Measurements from ENCODE around the gene TRAF2.
"Not testable (repeated sequence)": the region's sequence is repeated elsewhere in the genome, so short reads cannot be mapped to it uniquely, and the experiment has no call there.

The TRAF2 gene

DNA sequence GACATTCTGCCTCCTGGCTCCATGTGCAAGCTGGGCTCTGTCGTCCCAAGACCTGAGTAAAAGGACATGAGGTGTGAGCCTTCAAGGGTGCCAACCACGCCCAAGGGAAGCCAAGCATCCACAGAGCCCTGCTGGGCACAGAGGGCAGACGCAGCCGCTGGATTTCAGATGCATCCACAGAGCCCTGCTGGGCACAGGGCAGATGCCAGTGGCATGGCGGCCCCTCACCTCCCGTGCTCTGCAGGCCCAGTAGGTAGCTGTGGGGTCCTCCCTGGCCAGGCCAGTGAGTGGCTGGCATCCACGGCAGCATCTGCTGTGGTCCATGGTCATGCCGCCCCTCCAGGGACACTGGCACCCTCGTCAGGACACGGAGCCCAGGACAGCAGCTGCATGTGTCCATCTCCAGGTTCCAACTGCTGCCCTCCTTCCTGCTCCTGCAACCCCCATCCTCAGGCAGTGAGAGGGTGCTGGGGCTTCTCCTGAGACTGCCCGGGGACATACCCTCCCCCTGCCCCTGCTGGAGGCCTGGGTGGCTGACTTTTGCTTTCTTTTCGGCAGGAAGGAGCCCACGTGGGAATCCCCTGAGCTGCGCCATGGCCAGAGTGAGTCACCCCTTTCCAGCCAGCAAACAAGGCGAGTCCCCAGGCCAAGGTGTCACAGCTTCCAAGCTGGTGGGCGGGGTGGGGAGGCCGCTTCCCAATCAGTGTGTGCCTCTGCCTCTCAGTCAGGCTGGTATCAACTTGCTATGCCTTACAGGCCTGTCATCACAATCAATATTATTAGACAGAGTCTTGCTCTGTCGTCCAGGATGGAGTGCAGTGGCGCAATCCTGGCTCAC lies 4.0 kb upstream of the TRAF2 start:
- no peak for DNase-seq

DNA sequence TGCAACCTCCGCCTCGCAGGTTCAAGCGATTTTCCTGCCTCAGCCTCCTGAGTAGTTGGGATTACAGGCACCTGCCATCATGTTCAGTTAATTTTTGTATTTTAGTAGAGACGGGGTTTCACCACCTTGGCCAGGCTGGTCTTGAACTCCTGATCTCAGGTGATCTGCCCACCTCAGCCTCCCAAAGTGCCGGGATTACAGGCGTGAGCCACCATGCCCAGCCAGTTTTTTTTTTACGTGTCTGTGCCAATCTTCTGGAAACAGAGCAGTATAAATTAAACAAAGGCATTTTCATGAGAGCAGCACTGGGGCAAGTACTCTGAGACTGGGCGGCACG lies 3.4 kb upstream of the TRAF2 start:
- DNase-seq: not testable (repeated sequence)

GRCh38 chr9:136883670-136884069 lies 2.6 kb upstream of the TRAF2 start:
- DNase-seq: not testable (repeated sequence)

DNA sequence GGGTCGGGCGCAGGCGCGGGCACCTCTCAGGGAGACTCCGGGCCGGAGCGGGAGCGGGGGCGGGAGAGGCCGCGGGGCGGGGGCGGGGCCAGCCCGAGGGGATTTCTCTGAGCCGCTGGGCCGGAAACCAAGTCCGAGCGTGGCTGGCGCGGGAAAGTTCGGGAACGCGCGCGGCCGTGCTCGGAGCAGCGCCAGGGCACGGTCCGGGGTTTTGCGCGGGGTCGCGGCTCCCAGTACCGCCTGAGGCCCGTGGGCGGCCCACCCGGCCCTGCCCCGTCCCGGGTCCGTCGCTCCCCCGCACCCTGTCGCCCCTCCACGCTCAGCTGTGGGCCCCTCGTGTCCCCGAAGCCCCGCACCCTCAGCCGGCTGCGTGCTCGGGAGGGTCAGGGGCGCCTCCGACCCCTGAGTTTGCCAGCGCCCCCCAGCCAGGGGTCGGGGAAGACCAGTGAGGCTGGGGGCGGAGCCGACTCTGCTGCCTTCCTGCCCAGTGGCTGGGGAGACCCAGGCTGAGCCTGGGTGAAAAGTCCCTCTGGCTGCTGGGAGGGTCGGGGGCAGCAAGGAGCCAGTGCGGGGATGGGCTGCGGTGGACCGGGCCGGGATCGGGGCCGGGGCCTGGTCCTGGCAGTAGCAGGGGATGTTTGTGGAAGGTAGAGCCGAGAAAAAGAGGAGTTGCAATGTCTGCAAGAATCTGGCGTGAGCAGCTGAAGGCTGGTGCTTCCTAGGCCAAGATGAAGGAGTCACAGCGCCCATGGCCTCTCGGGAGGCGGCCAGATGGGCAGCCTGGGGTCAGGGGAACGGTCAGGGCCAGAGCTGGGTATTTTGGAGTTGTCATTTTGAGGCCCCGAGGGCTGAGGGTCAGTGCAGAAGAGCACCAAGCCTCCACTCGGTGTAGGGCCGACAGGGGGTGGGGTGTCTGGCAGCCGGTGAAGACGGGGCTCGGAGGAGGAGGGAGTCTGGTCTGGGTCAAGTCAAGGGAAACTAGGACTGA lies 588 bp downstream of the TRAF2 start:
- no peak for DNase-seq

DNA sequence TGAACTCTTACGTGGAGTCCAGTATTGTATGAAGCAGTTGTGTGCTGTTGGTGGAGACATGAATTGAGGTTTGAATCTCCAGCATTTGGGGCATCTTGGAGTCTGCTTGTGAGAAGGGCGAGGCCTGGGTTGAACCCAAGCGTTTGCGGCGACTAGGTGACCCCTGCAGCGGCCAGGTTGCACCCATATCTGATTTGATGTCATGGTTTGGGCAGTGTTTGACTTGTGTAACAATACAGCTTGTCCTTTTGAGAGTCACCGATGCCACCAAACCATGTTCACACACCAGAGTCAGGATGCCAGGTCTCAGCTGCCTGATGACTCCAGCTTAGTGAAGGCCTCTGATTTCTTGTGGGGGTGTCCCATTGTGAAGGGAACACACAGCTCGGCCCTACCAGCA lies 2.1 kb downstream of the TRAF2 start:
- DNase-seq: no peak

DNA sequence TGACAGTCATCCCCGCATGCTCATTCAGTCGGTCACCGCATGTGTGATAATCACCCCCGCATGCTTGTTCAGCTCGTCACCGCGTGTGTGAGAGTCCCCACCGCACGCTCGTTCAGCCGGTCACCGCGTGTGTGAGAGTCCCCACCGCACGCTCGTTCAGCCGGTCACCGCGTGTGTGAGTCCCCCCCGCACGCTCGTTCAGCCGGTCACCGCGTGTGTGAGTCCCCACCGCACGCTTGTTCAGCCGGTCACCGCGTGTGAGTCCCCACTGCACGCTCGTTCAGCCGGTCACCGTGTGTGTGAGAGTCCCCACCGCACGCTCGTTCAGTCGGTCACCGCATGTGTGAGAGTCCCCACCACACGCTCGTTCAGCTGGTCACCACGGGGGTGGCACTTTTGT lies 3.5 kb downstream of the TRAF2 start:
- DNase-seq: no peak

DNA sequence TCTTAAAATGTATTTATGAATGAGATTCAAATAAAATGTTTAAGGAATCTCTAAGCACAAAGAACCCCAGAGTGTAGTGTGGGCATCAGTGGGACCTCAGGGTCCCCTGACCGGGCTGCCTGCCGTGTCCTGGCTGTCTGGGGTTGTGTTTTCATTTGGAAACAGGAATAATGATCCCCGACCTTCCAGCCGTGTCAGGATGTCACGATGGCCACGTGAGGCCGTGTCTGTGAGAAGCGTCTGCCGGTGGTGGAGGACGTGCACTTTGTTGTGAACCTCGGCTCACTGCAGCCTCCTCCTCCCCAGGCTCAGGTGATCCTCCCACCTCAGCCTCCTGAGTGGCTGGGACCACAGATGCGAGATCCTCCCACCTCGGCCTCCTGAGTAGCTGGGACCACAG lies 4.3 kb downstream of the TRAF2 start:
- no peak for DNase-seq

DNA sequence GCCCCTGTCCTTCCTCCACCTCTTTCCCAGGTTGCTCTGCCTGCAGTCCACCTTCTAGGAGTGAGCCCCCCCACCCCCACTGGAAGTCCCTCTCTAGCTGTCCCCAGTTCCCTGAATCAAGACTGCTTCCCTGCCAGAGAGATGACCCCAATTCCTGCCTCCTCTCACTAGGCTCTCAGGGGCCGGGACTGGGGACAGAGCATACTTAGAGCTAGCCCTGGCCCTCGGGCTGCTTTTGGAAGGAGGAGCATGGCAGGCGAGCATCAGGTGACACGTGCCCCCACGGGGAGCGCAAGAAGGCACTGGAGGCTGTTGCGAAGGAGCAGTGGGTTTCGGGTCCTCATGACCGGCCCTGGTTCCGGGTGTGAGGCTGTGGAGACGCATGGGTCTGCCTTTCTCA lies 9.7 kb downstream of the TRAF2 start:
- DNase-seq: no peak

- no peak for DNase-seq
These were observed 12.3 kb downstream of the TRAF2 start for GRCh38 chr9:136898483-136899100.

DNA sequence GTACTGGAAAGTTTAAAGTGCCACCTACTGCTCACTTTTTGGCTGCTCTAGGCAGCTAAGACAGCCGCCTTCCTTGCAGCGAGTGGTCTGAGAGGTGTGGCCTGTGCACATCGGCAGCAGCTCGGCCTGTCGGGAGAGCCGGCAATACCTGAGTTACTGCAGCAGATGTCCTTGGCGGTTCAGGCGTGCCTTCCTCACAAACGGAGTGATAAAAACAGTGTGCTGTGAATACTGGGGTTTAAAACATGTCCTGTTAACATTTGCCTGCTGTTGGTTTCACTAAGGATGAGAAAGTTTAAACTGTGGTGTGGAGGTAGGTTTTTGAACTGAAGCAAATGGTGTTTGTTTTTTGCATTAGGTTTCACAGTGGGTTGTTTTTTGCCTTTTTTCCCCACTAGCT lies 12.9 kb downstream of the TRAF2 start:
- no peak for DNase-seq

DNA sequence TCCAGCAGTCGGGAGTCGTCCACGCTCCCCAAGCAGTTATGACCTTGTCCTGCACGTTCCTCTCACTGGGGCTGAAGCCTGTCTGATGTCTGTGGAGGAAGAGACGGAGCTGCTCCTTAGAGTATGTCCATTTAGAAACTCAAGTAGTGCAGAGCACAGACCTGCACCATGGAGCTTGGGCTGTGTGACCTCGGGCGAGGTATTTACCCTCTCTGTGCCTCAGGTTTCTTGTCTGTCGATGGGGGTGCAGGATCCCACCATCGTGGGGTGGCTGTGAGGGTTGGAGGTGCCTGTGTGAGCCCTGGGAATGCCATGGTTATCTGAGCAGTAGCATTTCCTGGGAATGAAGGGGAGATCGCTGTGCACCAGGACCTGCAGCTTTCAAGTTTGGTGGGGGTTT lies 14.2 kb downstream of the TRAF2 start:
- no peak for DNase-seq

DNA sequence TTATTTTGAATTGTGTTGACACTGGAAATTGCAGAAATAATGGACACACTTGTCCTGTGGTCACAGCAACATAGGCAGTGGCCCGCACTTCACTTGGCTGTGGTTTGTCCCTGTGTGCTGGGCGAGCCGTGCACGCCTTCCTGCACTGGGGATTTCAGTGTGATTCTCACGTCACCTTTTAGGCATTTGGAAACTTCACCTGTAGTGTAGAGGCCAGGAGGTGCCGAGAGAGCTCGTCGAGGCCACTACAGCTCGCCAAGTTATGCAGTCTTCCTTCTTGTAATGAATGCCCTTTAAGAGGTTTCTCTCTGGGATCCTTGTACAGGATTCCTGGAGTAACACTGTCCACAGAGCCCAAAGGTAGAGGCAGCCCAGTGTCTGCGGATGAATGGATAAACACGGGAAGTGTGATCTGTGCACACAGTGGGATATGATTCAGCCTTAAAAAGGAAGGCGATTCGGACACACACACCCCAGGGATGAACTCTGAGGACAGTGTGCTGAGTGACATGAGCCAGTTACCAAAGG lies 14.7 kb downstream of the TRAF2 start:
- no peak for DNase-seq

GRCh38 chr9:136901516-136902258 lies 15.4 kb downstream of the TRAF2 start:
- no peak for DNase-seq

DNA sequence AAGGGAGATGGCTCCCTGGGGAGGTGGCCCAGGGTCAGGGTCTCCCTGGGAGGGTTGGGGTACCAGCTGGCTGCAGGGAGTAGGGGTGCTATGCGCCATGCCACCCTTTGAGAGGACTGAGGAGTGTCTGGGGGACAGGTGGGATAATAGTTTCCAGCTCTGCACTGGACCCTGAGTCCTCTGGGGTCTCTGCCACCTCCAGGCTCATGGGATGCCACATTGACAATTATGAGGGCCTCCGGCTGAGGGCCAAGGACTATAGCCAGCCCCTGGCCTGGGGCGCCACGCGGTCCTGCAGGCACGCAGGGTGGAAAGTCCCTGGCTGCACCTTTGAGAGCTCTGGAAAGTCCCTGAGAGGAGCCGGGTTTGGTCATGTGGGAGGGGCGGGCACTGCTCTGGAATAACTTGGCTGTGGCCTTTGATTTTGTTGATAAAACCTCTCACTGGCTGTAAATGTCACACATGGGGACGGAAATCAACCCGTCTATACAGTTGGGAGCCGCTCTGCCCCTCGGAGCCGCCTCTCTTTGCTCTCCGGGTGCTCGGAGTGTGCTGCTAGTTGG lies 16.0 kb downstream of the TRAF2 start:
- no peak for DNase-seq

DNA sequence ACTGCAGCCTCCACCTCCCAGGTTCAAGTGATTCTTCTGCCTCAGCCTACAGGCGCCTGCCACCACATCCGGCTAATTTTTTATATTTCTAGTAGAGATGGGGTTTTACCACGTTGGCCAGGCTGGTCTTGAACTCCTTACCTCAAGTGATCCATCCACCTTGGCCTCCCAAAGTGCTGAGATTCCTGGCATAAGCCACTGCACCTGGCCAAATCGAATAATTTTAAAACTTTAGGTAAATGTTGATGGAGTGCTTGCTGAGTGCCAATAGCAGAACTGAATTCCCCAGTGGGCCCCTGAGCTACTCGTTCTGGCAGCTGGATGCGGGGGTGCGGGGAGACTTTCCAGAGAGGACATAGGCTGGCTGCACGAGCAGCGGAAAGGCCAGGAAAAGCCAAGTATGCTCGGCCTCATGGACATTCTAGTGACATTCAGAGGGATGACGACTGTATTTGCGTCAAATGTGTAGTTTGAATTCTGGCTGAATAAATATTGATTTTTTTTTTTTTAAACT lies 16.8 kb downstream of the TRAF2 start:
- DNase-seq: no peak

DNA sequence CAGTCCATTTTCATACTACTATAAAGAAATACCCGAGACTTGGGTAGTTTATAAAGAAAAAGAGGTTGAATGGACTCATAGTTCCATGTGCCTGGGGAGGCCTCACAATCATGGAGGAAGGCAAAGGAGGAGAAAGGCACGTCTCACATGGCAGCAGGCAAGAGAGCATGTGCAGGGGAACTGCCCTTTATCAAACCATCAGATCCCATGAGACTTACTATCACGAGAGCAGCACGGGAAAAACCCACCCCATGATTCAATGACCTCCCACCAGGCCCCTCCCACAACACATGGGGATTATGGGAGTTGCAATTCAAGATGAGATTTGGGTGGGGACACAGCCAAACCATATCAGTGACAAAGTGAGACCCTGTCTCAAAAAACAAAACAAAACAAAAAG lies 19.9 kb downstream of the TRAF2 start:
- DNase-seq: no peak

DNA sequence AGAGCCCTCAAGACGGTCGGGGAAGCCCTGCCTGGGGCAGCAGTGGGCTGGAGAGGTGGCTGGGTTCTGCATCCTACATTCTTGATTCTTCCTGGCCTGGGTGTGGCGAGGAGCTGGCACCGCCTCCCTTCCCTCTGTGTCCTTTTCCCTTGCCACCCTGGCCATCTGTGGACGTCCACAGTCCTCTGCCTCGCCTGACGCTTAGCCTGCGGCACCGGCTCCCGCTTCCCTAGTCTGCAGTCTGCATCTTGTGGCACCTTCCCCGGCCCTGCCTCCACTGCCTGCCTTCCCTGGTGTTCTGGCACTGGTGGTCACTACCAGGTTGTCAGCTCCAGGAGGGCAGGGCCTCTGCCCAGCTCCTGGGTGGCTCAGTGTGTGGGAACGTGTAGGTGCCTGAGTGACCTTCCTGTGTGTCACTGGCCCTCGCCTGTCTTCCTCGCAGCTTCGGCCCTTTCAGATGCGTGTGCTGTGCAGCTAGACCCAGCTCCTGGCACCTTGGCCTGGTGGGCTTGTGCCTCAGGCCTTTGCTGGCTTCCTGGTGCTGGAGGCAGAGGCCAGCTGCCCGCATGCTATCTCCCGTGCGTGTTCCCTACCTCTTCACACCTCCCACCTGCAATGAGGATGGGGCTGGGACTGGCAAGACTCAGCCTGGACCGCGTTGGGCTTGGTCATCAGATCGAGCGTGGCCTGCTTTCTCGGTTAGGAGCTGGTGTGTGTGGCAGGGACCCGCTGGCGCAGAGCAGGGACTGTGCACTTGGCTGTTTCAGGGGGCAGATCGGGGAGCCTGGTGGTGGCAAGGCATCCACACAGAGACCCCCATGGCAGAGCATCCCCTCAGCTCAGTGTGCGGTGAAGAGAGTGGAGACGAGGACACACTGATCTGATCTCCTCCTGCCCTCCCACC lies 20.9 kb downstream of the TRAF2 start:
- DNase-seq: no peak

GRCh38 chr9:136910197-136910900 lies 24.0 kb downstream of the TRAF2 start:
- no peak for DNase-seq

GRCh38 chr9:136910901-136911245 lies 24.6 kb downstream of the TRAF2 start:
- no peak for DNase-seq

DNA sequence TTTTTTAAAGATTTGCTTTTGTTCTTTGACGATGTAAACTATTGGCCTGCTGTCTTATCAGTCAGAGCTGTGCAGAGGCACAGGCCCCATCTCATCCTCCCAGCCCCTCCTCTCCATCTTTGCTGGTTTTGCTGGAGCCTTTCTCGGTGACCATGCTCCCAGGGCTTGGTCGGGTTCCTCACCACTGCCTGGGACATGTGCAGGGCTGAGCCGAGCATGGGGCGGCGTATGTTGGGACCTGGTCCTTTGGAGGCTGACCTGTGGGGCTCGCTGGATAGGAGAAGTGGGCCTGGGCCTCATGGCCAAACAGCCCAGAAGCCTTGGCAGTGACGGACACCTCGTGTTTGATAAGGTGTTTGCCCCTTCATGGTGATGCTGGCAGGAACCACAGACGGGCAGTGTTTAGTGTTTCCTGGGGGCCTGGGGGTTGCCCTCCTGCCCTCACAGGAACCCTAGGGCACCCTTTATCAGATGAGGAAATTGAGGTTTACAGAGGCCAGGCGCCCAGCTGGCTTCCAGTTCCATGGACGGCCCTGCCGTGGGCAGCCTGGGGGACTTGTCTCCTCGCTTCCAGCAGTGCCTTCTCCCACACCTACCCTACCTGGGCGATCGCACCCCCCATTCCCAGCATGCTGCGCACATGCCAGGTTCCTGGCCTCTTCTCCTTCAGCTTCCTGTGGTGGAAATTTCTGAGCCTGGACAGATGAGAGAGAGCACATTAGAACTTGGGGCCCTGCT lies 27.6 kb downstream of the TRAF2 start:
- DNase-seq: no peak
